ENCODE results near the gene LMO1. TPM values are rescaled to one million over a fixed set of nuclear protein-coding genes. Genes with fewer than 3 reads are reported as not detected.

The LMO1 gene
- polyA plus RNA-seq, 1 donor (not counting 4 experiments of a cell fraction or from before 2014, with no cell fraction given) = 0.08 TPM

GRCh38 chr11:8227156-8228152 is 36.2 kb downstream of the LMO1 start:
- Histone ChIP-seq H3K4me1 (ENCODE audit: control insufficient read depth, extremely low read depth, insufficient read depth, low read length) (peaks cover 41% of the 10 kb centered on the region), H3K9ac (ENCODE audit: control insufficient read depth, extremely low read depth, insufficient read depth, low read length) (peak overlapping the region; percentile 40), H3K36me3 (ENCODE audit: control insufficient read depth in 2 of 2, extremely low read depth in 1 of 2, insufficient read depth in 2 of 2, low read length in 2 of 2) (no peaks in the 10 kb centered on the region), H3K27me3 (ENCODE audit: control insufficient read depth, extremely low read depth, insufficient read depth, low read length) (peaks cover 5% of the 10 kb centered on the region), H3K79me2 (ENCODE audit: control insufficient read depth, insufficient read depth, low read length) (no peaks in the 10 kb centered on the region), H2AFZ (ENCODE audit: control insufficient read depth, low read length) (no peak overlapping the region), H3K4me2 (ENCODE audit: control insufficient read depth, extremely low read depth, insufficient read depth, low read depth, low read length) (peak overlapping the region; percentile 43), H3K9me1 (ENCODE audit: control insufficient read depth, extremely low read depth, insufficient read depth, low read length) (peaks cover 6% of the 10 kb centered on the region), H3K27ac (ENCODE audit: control insufficient read depth, insufficient read depth, low read length) (peak overlapping the region; percentile 71), H3K9me3 (ENCODE audit: control insufficient read depth, low read depth, low read length) (no peaks in the 10 kb centered on the region), H4K20me1 (ENCODE audit: control insufficient read depth, extremely low read depth, insufficient read depth, low read length) (peaks cover 14% of the 10 kb centered on the region), H3K4me3 (ENCODE audit: control insufficient read depth in 2 of 3, extremely low read depth in 1 of 3, insufficient read depth in 2 of 3, low read depth in 1 of 3, low read length in 3 of 3) (no peak overlapping the region)
- dilution Hi-C loops (cut with MboI; ENCODE audit: extremely low pct_ligation_motif_present, low sequenced_read_pairs) = no loop called here
- no peak for TF ChIP-seq EZH2 (IDR thresholded peaks at IDR 0.05; ENCODE audit: low read length)
- TF ChIP-seq, protein P1, sequence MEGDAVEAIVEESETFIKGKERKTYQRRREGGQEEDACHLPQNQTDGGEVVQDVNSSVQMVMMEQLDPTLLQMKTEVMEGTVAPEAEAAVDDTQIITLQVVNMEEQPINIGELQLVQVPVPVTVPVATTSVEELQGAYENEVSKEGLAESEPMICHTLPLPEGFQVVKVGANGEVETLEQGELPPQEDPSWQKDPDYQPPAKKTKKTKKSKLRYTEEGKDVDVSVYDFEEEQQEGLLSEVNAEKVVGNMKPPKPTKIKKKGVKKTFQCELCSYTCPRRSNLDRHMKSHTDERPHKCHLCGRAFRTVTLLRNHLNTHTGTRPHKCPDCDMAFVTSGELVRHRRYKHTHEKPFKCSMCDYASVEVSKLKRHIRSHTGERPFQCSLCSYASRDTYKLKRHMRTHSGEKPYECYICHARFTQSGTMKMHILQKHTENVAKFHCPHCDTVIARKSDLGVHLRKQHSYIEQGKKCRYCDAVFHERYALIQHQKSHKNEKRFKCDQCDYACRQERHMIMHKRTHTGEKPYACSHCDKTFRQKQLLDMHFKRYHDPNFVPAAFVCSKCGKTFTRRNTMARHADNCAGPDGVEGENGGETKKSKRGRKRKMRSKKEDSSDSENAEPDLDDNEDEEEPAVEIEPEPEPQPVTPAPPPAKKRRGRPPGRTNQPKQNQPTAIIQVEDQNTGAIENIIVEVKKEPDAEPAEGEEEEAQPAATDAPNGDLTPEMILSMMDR (optimal IDR thresholded peaks at IDR 0.05 in 1 of 3, IDR thresholded peaks at IDR 0.05 in 1 of 3, conservative IDR thresholded peaks at IDR 0.05 in 1 of 3; ENCODE audit: extremely low read depth in 1 of 3, insufficient read depth in 2 of 3, low read length in 3 of 3) = no peak
- DNase-seq (ENCODE audit: low read depth, low spot score) (peak; percentile 86), FAIRE-seq (peak; percentile 62)

GRCh38 chr11:8225589-8226036 is 38.1 kb downstream of the LMO1 start:
- DNase-seq (ENCODE audit: low read depth, low spot score) = no peak
- no peaks in the 10 kb centered on the region for H3K9me3 ChIP-seq (ENCODE audit: control insufficient read depth, low read depth, low read length)
- H3K36me3 ChIP-seq (ENCODE audit: control insufficient read depth in 2 of 2, extremely low read depth in 1 of 2, insufficient read depth in 2 of 2, low read length in 2 of 2) = no peaks in the 10 kb centered on the region
- H3K79me2 ChIP-seq (ENCODE audit: control insufficient read depth, insufficient read depth, low read length) = no peaks in the 10 kb centered on the region
- dilution Hi-C loops (cut with MboI; ENCODE audit: extremely low pct_ligation_motif_present, low sequenced_read_pairs) = no loop called here
- H3K27ac ChIP-seq (ENCODE audit: control insufficient read depth, insufficient read depth, low read length) = no peak overlapping the region
- H2AFZ ChIP-seq (ENCODE audit: control insufficient read depth, low read length) = no peak overlapping the region
- no peak overlapping the region for H3K4me2 ChIP-seq (ENCODE audit: control insufficient read depth, extremely low read depth, insufficient read depth, low read depth, low read length)
- peaks cover 14% of the 10 kb centered on the region for H4K20me1 ChIP-seq (ENCODE audit: control insufficient read depth, extremely low read depth, insufficient read depth, low read length)
- no peak overlapping the region for H3K9ac ChIP-seq (ENCODE audit: control insufficient read depth, extremely low read depth, insufficient read depth, low read length)
- no peak overlapping the region for H3K4me3 ChIP-seq (ENCODE audit: control insufficient read depth in 2 of 3, extremely low read depth in 1 of 3, insufficient read depth in 2 of 3, low read depth in 1 of 3, low read length in 3 of 3)
- TF ChIP-seq, protein P1 (optimal IDR thresholded peaks at IDR 0.05 in 1 of 3, IDR thresholded peaks at IDR 0.05 in 1 of 3, conservative IDR thresholded peaks at IDR 0.05 in 1 of 3; ENCODE audit: extremely low read depth in 1 of 3, insufficient read depth in 2 of 3, low read length in 3 of 3) = peak; percentile 89 to 95 (median 92)
- TF ChIP-seq EZH2 (IDR thresholded peaks at IDR 0.05; ENCODE audit: low read length) = no peak
- H3K27me3 ChIP-seq (ENCODE audit: control insufficient read depth, extremely low read depth, insufficient read depth, low read length) = peaks cover 5% of the 10 kb centered on the region
- peaks cover 40% of the 10 kb centered on the region for H3K4me1 ChIP-seq (ENCODE audit: control insufficient read depth, extremely low read depth, insufficient read depth, low read length)
- peaks cover 6% of the 10 kb centered on the region for H3K9me1 ChIP-seq (ENCODE audit: control insufficient read depth, extremely low read depth, insufficient read depth, low read length)
- FAIRE-seq = peak; percentile 46

All from keratinocyte (primary cell).